HG03442 (cell line): ENCODE data around the gene KIF6.

Source experiments
- ATAC-seq: cut with Tn5 transposase; IDR thresholded peaks from one replicate; pipeline ENCODE4 v1.9.1; 2021; ENCODE audit warnings: mild to moderate bottlenecking, moderate library complexity; ENCODE audit not compliant: unreplicated experiment

KIF6 gene

GRCh38 chr6:39361657-39362486 is 363.3 kb downstream of the KIF6 start:
- no peak for ATAC-seq

- no peak for ATAC-seq
Measured at GRCh38 chr6:39360378-39360777, 364.8 kb downstream of the KIF6 start.

DNA sequence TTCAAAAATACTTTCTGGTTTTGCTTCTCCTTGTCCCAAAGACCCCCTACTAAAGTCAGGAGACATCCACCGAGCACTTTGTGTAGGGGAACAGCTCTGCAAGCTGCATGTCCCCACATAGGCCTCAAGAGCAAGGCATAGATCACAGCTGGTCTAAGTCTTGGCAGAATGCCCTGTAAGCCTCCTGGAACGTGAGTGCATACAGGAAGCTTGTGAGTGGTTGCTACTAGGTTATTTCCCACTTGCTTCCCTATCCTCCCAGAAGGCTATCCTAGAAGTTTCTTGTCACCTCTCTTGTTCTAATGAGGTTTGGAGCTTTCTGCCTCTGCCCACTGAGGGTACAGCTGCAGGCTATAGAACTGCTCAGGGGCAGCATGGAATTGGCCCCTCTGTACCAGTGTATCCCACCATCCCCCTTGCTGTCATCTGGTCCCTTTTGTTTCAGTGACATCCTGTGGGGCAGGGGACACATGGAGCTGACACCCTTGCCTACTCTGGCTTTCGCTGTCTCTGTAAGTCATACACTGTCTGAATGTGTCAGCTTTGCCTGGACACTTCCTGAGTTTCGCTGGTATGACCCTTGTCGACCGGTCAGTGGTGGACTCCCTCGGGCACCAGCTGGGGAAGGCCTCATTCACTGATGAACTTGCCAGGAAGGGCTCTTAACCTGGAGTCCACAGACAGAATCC is 367.1 kb downstream of the KIF6 start:
- no peak for ATAC-seq

DNA sequence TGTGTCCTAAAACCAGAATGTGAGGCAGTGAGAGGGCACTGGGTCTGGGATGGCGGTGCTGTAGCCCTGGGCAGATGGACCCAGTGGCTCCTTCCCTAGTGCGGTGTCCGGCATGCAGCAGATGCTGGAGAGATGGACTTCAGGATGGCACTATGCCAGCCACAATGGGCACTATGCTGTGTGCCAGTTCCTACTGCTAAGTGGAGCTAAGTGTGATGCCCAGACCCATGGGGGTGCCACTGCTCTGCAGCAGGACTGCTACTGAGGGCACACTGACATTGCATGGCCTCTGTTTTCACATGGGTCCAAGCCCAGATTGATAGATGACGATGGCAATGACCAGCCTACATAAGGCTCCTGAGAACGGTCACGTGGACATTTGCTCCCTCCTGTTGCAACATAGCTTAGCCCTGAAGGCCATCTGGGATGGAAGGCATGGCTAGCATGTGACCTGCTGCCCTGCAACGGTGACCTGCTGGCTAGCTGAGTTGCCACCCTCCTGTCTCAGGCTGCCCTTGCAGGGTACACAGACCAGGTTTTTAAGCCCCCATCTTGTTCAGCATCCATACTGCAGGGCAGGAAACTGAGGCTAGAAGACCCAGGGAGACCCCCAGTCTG is 371.4 kb downstream of the KIF6 start:
- no peak for ATAC-seq

- ATAC-seq = no peak
Measured at GRCh38 chr6:39350723-39351505, 374.3 kb downstream of the KIF6 start.

GRCh38 chr6:39348740-39349139 is 376.5 kb downstream of the KIF6 start:
- ATAC-seq = no peak

GRCh38 chr6:39347906-39348585 is 377.2 kb downstream of the KIF6 start:
- ATAC-seq = no peak

- no peak for ATAC-seq
Measured at GRCh38 chr6:39347206-39347605, 378.0 kb downstream of the KIF6 start.

GRCh38 chr6:39344821-39345280 is 380.4 kb downstream of the KIF6 start:
- no peak for ATAC-seq

DNA sequence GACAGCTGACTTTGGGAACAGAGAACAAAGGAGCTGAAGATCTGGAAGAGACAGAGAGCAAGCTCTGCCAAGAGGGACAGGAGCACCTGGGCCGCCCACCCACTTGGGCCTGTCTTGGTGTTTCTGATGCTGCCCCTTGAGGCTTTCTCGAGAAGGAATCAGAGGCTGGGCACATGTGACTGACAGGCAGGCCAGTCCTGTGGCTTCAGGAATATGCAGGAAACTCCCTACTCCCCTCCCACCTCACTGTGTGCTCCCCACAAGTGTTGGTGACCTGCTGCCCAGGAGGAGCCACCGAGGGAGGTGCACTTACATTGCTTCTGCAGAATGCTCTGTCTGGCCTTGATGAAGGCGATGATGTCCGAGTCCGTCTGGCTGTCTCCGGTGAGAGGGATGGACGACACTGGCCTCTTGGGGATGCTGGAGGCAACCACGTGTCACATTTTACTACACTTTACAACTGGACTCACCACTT is 381.8 kb downstream of the KIF6 start:
- ATAC-seq = no peak

DNA sequence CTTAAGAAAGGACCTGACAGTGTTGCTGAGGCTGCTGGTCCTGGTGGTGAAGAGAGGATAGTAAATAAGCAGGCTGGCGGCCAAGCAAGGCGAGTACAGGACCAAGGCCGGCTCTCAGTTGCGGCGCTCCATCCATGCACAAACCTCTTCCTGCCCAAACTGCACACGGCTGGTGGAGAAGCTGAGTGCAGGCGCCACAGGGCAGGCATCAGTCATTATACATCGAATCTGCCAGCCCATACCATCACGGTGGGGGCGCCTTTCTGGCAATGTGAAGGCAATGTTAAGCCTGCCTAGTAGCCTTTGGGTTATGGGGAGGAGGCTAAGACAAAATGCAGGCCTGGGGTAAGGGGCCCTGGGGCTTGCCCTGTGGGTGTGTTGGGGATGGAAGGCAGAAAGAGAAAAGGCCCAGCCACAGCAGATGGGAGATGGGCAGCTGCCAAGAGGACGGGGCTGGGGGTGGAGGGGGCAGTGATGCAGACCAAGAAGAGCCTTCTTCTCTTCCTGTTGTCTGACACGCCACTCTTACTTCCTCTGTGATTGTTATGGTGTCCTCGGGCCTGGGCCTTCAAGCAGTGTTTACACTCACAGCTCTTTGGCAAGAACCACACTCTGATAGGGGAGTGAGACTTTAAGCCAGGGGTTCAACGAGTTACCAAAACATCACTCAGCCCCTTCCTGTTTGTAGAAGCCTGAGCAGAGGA is 382.4 kb downstream of the KIF6 start:
- no peak for ATAC-seq

- no peak for ATAC-seq
Measured at GRCh38 chr6:39341937-39342336, 383.3 kb downstream of the KIF6 start.

DNA sequence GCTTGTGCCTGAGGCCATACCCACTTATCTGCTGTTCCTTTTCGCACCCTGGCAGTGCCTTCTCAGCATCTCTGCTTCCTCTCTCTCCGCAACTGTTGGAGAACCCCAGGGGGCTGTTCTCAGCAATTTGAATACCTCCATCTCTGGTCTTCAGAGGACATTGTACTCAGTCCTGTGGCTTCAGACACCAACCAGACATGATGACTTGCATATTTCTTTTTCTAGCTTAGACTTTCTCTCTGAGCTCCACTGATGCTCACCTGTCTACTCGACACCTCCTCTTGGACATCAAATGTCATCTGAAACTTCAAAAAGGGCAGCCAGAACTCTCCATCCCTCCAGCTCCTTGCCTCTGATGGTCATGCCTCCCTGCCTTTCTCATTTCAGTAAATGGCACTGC is 383.9 kb downstream of the KIF6 start:
- no peak for ATAC-seq

GRCh38 chr6:39339868-39340550 is 385.2 kb downstream of the KIF6 start:
- ATAC-seq = no peak

- no peak for ATAC-seq
Measured at GRCh38 chr6:39339096-39339867, 385.9 kb downstream of the KIF6 start.

DNA sequence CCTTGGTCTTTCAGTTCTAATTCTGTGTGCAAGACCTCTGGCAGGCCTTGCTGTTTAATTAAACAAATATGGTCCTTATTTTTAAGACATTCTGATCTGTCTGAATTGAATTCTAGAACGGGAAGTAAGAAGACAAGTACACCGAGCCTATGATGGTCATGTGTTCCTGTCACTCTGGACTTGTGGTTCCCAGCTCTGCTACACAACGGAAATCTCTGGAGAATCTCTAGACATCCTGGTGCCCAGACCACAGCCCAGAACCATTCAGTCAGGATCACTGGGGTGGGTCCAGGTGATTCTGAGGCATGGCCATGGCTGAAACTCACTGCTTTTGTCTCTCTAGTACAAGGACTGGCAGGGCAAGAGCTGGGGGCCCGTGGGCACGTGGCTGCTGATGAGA is 386.8 kb downstream of the KIF6 start:
- no peak for ATAC-seq

GRCh38 chr6:39335780-39336545 is 389.2 kb downstream of the KIF6 start:
- ATAC-seq = no peak
